Choroid plexus epithelial cell (primary cell): Measurements from ENCODE around the gene TMC6.
A peak's percentile ranks its signal among the peaks of the same experiment; 100 is the strongest.

ENCODE experiments used
- DNase-seq: peaks from one replicate; pipeline ENCODE4 v3.0.0-alpha.2; 2010; ENCODE audit warnings: low read depth
- H3K4me3 ChIP-seq: 2 replicates; pipeline ENCODE4 v1.5.1; 2011; ENCODE audit warnings: low read depth, mild to moderate bottlenecking, control low read depth, low read length, moderate library complexity
- CTCF ChIP-seq: conservative IDR thresholded peaks from 2 replicates; pipeline ENCODE4 v1.5.1; 2011; ENCODE audit warnings: low read depth, mild to moderate bottlenecking, control low read depth, inconsistent platforms, low read length, moderate library complexity

Gene TMC6

GRCh38 chr17:78112518-78113471, 15.8 kb downstream of the TMC6 start:
- TF ChIP-seq CTCF: peak; percentile 93
- DNase-seq: peak; percentile 54
- no peak overlapping the region for H3K4me3 ChIP-seq

GRCh38 chr17:78111727-78112517, 16.6 kb downstream of the TMC6 start:
- DNase-seq: no peak
- no peak overlapping the region for H3K4me3 ChIP-seq
- no peak for TF ChIP-seq CTCF

- no peak for TF ChIP-seq CTCF
- no peak for DNase-seq
- H3K4me3 ChIP-seq: no peak overlapping the region
Measured at GRCh38 chr17:78111016-78111726, 17.4 kb downstream of the TMC6 start.

GRCh38 chr17:78110363-78111015, 18.1 kb downstream of the TMC6 start:
- TF ChIP-seq CTCF: no peak
- H3K4me3 ChIP-seq: no peak overlapping the region
- no peak for DNase-seq

GRCh38 chr17:78109489-78109761, 19.1 kb downstream of the TMC6 start:
- H3K4me3 ChIP-seq: no peak overlapping the region
- TF ChIP-seq CTCF: no peak
- no peak for DNase-seq

- no peak for TF ChIP-seq CTCF
- DNase-seq: no peak
- no peak overlapping the region for H3K4me3 ChIP-seq
Measured at GRCh38 chr17:78108726-78109488, 19.6 kb downstream of the TMC6 start.
